ENCODE data around the gene FBXL17. TPM values are rescaled to one million over a fixed set of nuclear protein-coding genes. Genes with fewer than 3 reads are reported as not detected.

FBXL17 gene
- total and polyA plus RNA-seq, 2 of the 4 experiments (the other 2 are of a cell fraction), result 3.9 to 8.1 TPM

- POLR2A ChIA-PET (ENCODE audit: unreplicated experiment), result no interaction called here
- H3K36me3 ChIP-seq (ENCODE audit: control insufficient read depth, insufficient read depth, low read length), result no peaks in the 10 kb centered on the region
- intact Hi-C loops (cut with micrococcal nuclease), result no loop called here
- no peak overlapping the region for H4K91ac ChIP-seq (ENCODE audit: insufficient read depth, low read depth, low read length)
- no peak overlapping the region for H2BK20ac ChIP-seq (ENCODE audit: low read depth, low read length)
- CTCF ChIA-PET, result no interaction called here
- H2AK5ac ChIP-seq (ENCODE audit: low read depth, low read length), result no peak overlapping the region
- H3K27me3 ChIP-seq (ENCODE audit: control insufficient read depth, insufficient read depth, low read length), result no peaks in the 10 kb centered on the region
- no peak overlapping the region for H3K9ac ChIP-seq (ENCODE audit: low read depth, low read length)
- no peak overlapping the region for H4K8ac ChIP-seq (ENCODE audit: low read depth in 2 of 2, low read length in 2 of 2)
- BruUV-seq (replicated peaks), result no TSS peak
- no peaks in the 10 kb centered on the region for H3K9me3 ChIP-seq (ENCODE audit: control insufficient read depth, insufficient read depth, low read length)
- ATAC-seq (ENCODE audit: low read depth) (no peak), DNase-seq (no peak)
- no peak overlapping the region for H4K5ac ChIP-seq (ENCODE audit: low read depth, low read length)
- no peak overlapping the region for H3K14ac ChIP-seq (replicated peaks; ENCODE audit: low read depth, low read length)
- no peaks in the 10 kb centered on the region for H3K4me1 ChIP-seq (ENCODE audit: control insufficient read depth, insufficient read depth, low read length)
- no CpG with 5 or more reads among the region's 2 CpGs for WGBS, 2 experiments (ENCODE audit: extremely low coverage in 2 of 2, insufficient read length in 1 of 2)
- no peak overlapping the region for H2BK15ac ChIP-seq (ENCODE audit: low read depth, low read length)
- H2BK5ac ChIP-seq (ENCODE audit: low read depth, low read length, poor library complexity, severe bottlenecking), result no peak overlapping the region
- H2AFZ ChIP-seq (replicated peaks; ENCODE audit: low read length, poor library complexity), result no peak overlapping the region
- H2BK120ac ChIP-seq (ENCODE audit: low read depth, low read length), result no peak overlapping the region
- H3K4me3 ChIP-seq (ENCODE audit: insufficient read depth, low read depth, low read length), result no peak overlapping the region
- TF ChIP-seq MAZ (IDR thresholded peaks at IDR 0.05; ENCODE audit: borderline replicate concordance, low read depth, low read length) (no peak), CEBPB (IDR thresholded peaks at IDR 0.05; ENCODE audit: low read depth, low read length) (no peak), RFX5 (IDR thresholded peaks at IDR 0.05; ENCODE audit: low read depth, low read length) (no peak), FOS (IDR thresholded peaks at IDR 0.05; ENCODE audit: low read depth, low read length) (no peak)
- H3K9me1 ChIP-seq (ENCODE audit: insufficient read depth, low read length), result no peaks in the 10 kb centered on the region; the same call in 1 of the 2 replicates
- in situ Hi-C loops (cut with MboI; ENCODE audit: low sequenced_read_pairs), result no loop called here
- H4K20me1 ChIP-seq (ENCODE audit: insufficient read depth, low read length), result no peaks in the 10 kb centered on the region
- H3K23ac ChIP-seq (ENCODE audit: low read depth, low read length), result no peak overlapping the region
- H3K79me1 ChIP-seq (ENCODE audit: low read depth in 1 of 2, low read length in 2 of 2), result no peaks in the 10 kb centered on the region
- no peak overlapping the region for H3K18ac ChIP-seq (ENCODE audit: low read depth, low read length)
- dilution Hi-C loops (cut with HindIII; ENCODE audit: low sequenced_read_pairs, unreplicated experiment), result no loop called here
- H3K27ac ChIP-seq (ENCODE audit: insufficient read depth, low read length), result no peak overlapping the region
- no peak overlapping the region for H3K4ac ChIP-seq (ENCODE audit: low read depth, low read length)
- H3K56ac ChIP-seq (ENCODE audit: extremely low read depth, insufficient read depth, low read length), result no peak overlapping the region
- no peak overlapping the region for H2AK9ac ChIP-seq (replicated peaks; ENCODE audit: low read depth, low read length, poor library complexity)
- no peak overlapping the region for H3K4me2 ChIP-seq (ENCODE audit: low read depth, low read length)
Observed at GRCh38 chr5:108113950-108114349, 267.9 kb downstream of the FBXL17 start.

Data from IMR-90 (cell line).